ENCODE results near the gene SMPD1. TPM values are rescaled to one million over a fixed set of nuclear protein-coding genes. Genes with fewer than 3 reads are reported as not detected.

SMPD1 gene
- total RNA-seq, 1 donor from 2014 or later, result 38.5 TPM

- peak; percentile 57 for DNase-seq
Observed at GRCh38 chr11:6353367-6353987, 36.8 kb upstream of the SMPD1 start.

GRCh38 chr11:6354651-6355485, 35.4 kb upstream of the SMPD1 start:
- peak overlapping the region; percentile 71 for H3K27ac Mint-ChIP-seq (ENCODE audit: unreplicated experiment)
- H3K9me3 Mint-ChIP-seq (ENCODE audit: unreplicated experiment), result no peaks in the 10 kb centered on the region
- no peak for TF ChIP-seq CTCF (IDR thresholded peaks at IDR 0.05; ENCODE audit: partially characterized antibody, unreplicated experiment)
- peak overlapping the region; percentile 40 for H3K4me3 Mint-ChIP-seq (ENCODE audit: unreplicated experiment)
- H3K36me3 Mint-ChIP-seq (ENCODE audit: unreplicated experiment), result no peaks in the 10 kb centered on the region
- no peaks in the 10 kb centered on the region for H3K27me3 Mint-ChIP-seq (ENCODE audit: unreplicated experiment)
- peak; percentile 53 for DNase-seq
- peaks cover 13% of the 10 kb centered on the region for H3K4me1 Mint-ChIP-seq (ENCODE audit: low read depth, unreplicated experiment)

More at GRCh38 chr11:6353367-6353987, 36.8 kb upstream of the SMPD1 start:
- H3K4me3 Mint-ChIP-seq (ENCODE audit: unreplicated experiment), result no peak overlapping the region
- H3K36me3 Mint-ChIP-seq (ENCODE audit: unreplicated experiment), result no peaks in the 10 kb centered on the region
- H3K9me3 Mint-ChIP-seq (ENCODE audit: unreplicated experiment), result no peaks in the 10 kb centered on the region
- H3K27ac Mint-ChIP-seq (ENCODE audit: unreplicated experiment), result no peak overlapping the region
- no peaks in the 10 kb centered on the region for H3K27me3 Mint-ChIP-seq (ENCODE audit: unreplicated experiment)
- TF ChIP-seq CTCF (IDR thresholded peaks at IDR 0.05; ENCODE audit: partially characterized antibody, unreplicated experiment), result peak; percentile 92
- H3K4me1 Mint-ChIP-seq (ENCODE audit: low read depth, unreplicated experiment), result peaks cover 13% of the 10 kb centered on the region

GRCh38 chr11:6356503-6357055, 33.7 kb upstream of the SMPD1 start:
- H3K4me1 Mint-ChIP-seq (ENCODE audit: low read depth, unreplicated experiment), result peaks cover 13% of the 10 kb centered on the region
- DNase-seq, result no peak
- no peaks in the 10 kb centered on the region for H3K9me3 Mint-ChIP-seq (ENCODE audit: unreplicated experiment)
- H3K27me3 Mint-ChIP-seq (ENCODE audit: unreplicated experiment), result no peaks in the 10 kb centered on the region
- H3K36me3 Mint-ChIP-seq (ENCODE audit: unreplicated experiment), result no peaks in the 10 kb centered on the region
- no peak overlapping the region for H3K27ac Mint-ChIP-seq (ENCODE audit: unreplicated experiment)
- TF ChIP-seq CTCF (IDR thresholded peaks at IDR 0.05; ENCODE audit: partially characterized antibody, unreplicated experiment), result no peak
- H3K4me3 Mint-ChIP-seq (ENCODE audit: unreplicated experiment), result no peak overlapping the region

- Mint-ChIP-seq H3K4me1 (ENCODE audit: low read depth, unreplicated experiment) (peaks cover 13% of the 10 kb centered on the region), H3K9me3 (ENCODE audit: unreplicated experiment) (no peaks in the 10 kb centered on the region), H3K27me3 (ENCODE audit: unreplicated experiment) (no peaks in the 10 kb centered on the region), H3K4me3 (ENCODE audit: unreplicated experiment) (no peak overlapping the region), H3K27ac (ENCODE audit: unreplicated experiment) (no peak overlapping the region), H3K36me3 (ENCODE audit: unreplicated experiment) (no peaks in the 10 kb centered on the region)
- TF ChIP-seq CTCF (IDR thresholded peaks at IDR 0.05; ENCODE audit: partially characterized antibody, unreplicated experiment), result no peak
- DNase-seq, result no peak
Observed at GRCh38 chr11:6357222-6357621, 33.1 kb upstream of the SMPD1 start.

All from glutamatergic neuron (in vitro differentiated cells).